Nephron progenitor cell (in vitro differentiated cells): ENCODE data around the gene ACOT7.

Experiments used
- DNase-seq: peaks from one replicate; pipeline ENCODE4 v3.0.0; 2021
- H3K27ac Mint-ChIP-seq: 2 replicates; pipeline ENCODE4 v1.8.0; 2021; ENCODE audit warnings: mild to moderate bottlenecking, moderate library complexity, mixed read lengths
- H3K27me3 Mint-ChIP-seq: 2 replicates; pipeline ENCODE4 v1.8.0; 2021; ENCODE audit warnings: mild to moderate bottlenecking, low read depth, mixed read lengths; ENCODE audit not compliant: poor library complexity
- H3K36me3 Mint-ChIP-seq: 2 replicates; pipeline ENCODE4 v1.8.0; 2021; ENCODE audit warnings: low read depth, mixed read lengths
- H3K4me1 Mint-ChIP-seq: 2 replicates; pipeline ENCODE4 v1.8.0; 2021; ENCODE audit warnings: mixed read lengths
- H3K4me3 Mint-ChIP-seq: 2 replicates; pipeline ENCODE4 v1.8.0; 2021; ENCODE audit warnings: mild to moderate bottlenecking, moderate library complexity, mixed read lengths
- H3K9me3 Mint-ChIP-seq: 2 replicates; pipeline ENCODE4 v1.8.0; 2021; ENCODE audit warnings: mild to moderate bottlenecking, moderate library complexity, mixed read lengths
- CTCF ChIP-seq: fragments of 200-600 bp; sonication (generic); IDR thresholded peaks from 2 replicates; pipeline ENCODE4 v1.5.0; 2021; ENCODE audit warnings: antibody characterized with exemption

Gene ACOT7

GRCh38 chr1:6347641-6348487, 45.7 kb downstream of the ACOT7 start:
- Mint-ChIP-seq H3K9me3 (no peaks in the 10 kb centered on the region), H3K36me3 (no peaks in the 10 kb centered on the region), H3K27me3 (peaks cover 4% of the 10 kb centered on the region), H3K4me1 (peaks cover 12% of the 10 kb centered on the region), H3K27ac (no peak overlapping the region), H3K4me3 (no peak overlapping the region)
- peak; percentile 58 for DNase-seq
- TF ChIP-seq CTCF: peak; percentile 53

DNA sequence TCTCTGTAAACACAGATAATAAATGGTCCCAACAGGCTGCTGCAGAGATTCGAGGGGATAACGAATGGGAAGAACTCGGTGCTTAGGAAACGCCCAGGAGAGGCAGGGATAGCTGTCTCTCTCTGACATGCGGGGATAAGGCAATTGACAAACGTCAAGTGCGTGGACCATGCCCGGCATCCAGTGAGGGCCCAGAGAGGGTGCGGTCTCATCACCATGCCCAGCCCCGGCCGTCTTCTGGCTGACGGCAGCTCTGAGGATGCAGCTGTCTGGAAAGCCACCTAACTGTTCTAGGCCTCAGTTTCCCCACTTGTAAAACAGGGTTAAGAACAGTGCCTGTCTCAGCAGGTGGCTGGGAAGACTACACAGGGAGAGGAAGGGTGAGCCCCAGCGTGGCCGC, 48.1 kb downstream of the ACOT7 start:
- peaks cover 13% of the 10 kb centered on the region for H3K4me1 Mint-ChIP-seq
- no peaks in the 10 kb centered on the region for H3K27me3 Mint-ChIP-seq
- no peak for DNase-seq
- H3K27ac Mint-ChIP-seq: no peak overlapping the region
- H3K9me3 Mint-ChIP-seq: no peaks in the 10 kb centered on the region
- H3K36me3 Mint-ChIP-seq: no peaks in the 10 kb centered on the region
- H3K4me3 Mint-ChIP-seq: no peak overlapping the region
- no peak for TF ChIP-seq CTCF

GRCh38 chr1:6345009-6345408, 48.6 kb downstream of the ACOT7 start:
- Mint-ChIP-seq H3K9me3 (no peaks in the 10 kb centered on the region), H3K27me3 (no peaks in the 10 kb centered on the region), H3K4me3 (no peak overlapping the region), H3K36me3 (no peaks in the 10 kb centered on the region), H3K27ac (no peak overlapping the region), H3K4me1 (peaks cover 13% of the 10 kb centered on the region)
- no peak for TF ChIP-seq CTCF
- DNase-seq: no peak

- Mint-ChIP-seq H3K9me3 (no peaks in the 10 kb centered on the region), H3K4me3 (no peak overlapping the region), H3K27ac (no peak overlapping the region), H3K36me3 (no peaks in the 10 kb centered on the region), H3K27me3 (no peaks in the 10 kb centered on the region), H3K4me1 (peaks cover 18% of the 10 kb centered on the region)
- DNase-seq: peak; percentile 83
- peak; percentile 98 for TF ChIP-seq CTCF
Measured at GRCh38 chr1:6343506-6344405, 49.8 kb downstream of the ACOT7 start.

GRCh38 chr1:6342056-6342455, 51.5 kb downstream of the ACOT7 start:
- Mint-ChIP-seq H3K4me3 (no peak overlapping the region), H3K27ac (peak overlapping the region; percentile 17), H3K36me3 (no peaks in the 10 kb centered on the region), H3K9me3 (no peaks in the 10 kb centered on the region), H3K4me1 (peaks cover 32% of the 10 kb centered on the region), H3K27me3 (no peaks in the 10 kb centered on the region)
- no peak for TF ChIP-seq CTCF
- peak; percentile 52 for DNase-seq
